ENCODE measurements around the gene REM1. TPM values are rescaled to one million over a fixed set of nuclear protein-coding genes. Genes with fewer than 3 reads are reported as not detected.

REM1 gene
- total and polyA plus RNA-seq, 2 of the 4 experiments (the other 2 are of a cell fraction) = not detected

GRCh38 chr20:31490752-31491151 lies 15.7 kb downstream of the REM1 start:
- H3K9ac ChIP-seq (ENCODE audit: low read depth, low read length) = no peak overlapping the region
- ChIA-PET CTCF (interaction anchor here (2.3 kb wide), 1 partner anchor 12 kb away, joined by 9 read pairs; no protein-coding TSS in a partner anchor), POLR2A (ENCODE audit: unreplicated experiment) (no interaction called here)
- no peak overlapping the region for H2BK15ac ChIP-seq (ENCODE audit: low read depth, low read length)
- H3K27ac ChIP-seq (ENCODE audit: insufficient read depth, low read length) = no peak overlapping the region
- no peak overlapping the region for H3K23ac ChIP-seq (ENCODE audit: low read depth, low read length)
- H3K14ac ChIP-seq (replicated peaks; ENCODE audit: low read depth, low read length) = no peak overlapping the region
- H2BK20ac ChIP-seq (ENCODE audit: low read depth, low read length) = no peak overlapping the region
- H3K36me3 ChIP-seq (ENCODE audit: control insufficient read depth, insufficient read depth, low read length) = no peaks in the 10 kb centered on the region
- H2AK9ac ChIP-seq (replicated peaks; ENCODE audit: low read depth, low read length, poor library complexity) = no peak overlapping the region
- H4K91ac ChIP-seq (ENCODE audit: insufficient read depth, low read depth, low read length) = no peak overlapping the region
- DNase-seq (no peak), ATAC-seq (ENCODE audit: low read depth) (no peak)
- H3K79me1 ChIP-seq (ENCODE audit: low read depth in 1 of 2, low read length in 2 of 2) = no peaks in the 10 kb centered on the region
- no peak overlapping the region for H4K8ac ChIP-seq (ENCODE audit: low read depth in 2 of 2, low read length in 2 of 2)
- no peak overlapping the region for H4K5ac ChIP-seq (ENCODE audit: low read depth, low read length)
- no peaks in the 10 kb centered on the region for H4K20me1 ChIP-seq (ENCODE audit: insufficient read depth, low read length)
- 85% methylated on average over 2 of the region's 3 CpGs; no CpG with 5 or more reads in 1 of the 2 experiments for WGBS, 2 experiments (ENCODE audit: extremely low coverage in 2 of 2, insufficient read length in 1 of 2)
- no TSS peak for BruUV-seq (replicated peaks)
- no peaks in the 10 kb centered on the region for H3K9me3 ChIP-seq (ENCODE audit: control insufficient read depth, insufficient read depth, low read length)
- H3K4me1 ChIP-seq (ENCODE audit: control insufficient read depth, insufficient read depth, low read length) = no peaks in the 10 kb centered on the region
- dilution Hi-C loops (cut with HindIII; ENCODE audit: low sequenced_read_pairs, unreplicated experiment) (no loop called here), intact Hi-C loops (cut with micrococcal nuclease) (no loop called here), in situ Hi-C loops (cut with MboI; ENCODE audit: low sequenced_read_pairs) (no loop called here)
- no peak overlapping the region for H3K4me2 ChIP-seq (ENCODE audit: low read depth, low read length)
- no peak overlapping the region for H3K56ac ChIP-seq (ENCODE audit: extremely low read depth, insufficient read depth, low read length)
- no peak overlapping the region for H2AFZ ChIP-seq (replicated peaks; ENCODE audit: low read length, poor library complexity)
- no peak overlapping the region for H3K18ac ChIP-seq (ENCODE audit: low read depth, low read length)
- no peak for TF ChIP-seq POLR2A (IDR thresholded peaks at IDR 0.05; ENCODE audit: low read depth, low read length)
- no peak for TF ChIP-seq CEBPB (IDR thresholded peaks at IDR 0.05; ENCODE audit: low read depth, low read length)
- TF ChIP-seq MAFK (IDR thresholded peaks at IDR 0.05; ENCODE audit: low read depth, low read length) = no peak
- no peak for TF ChIP-seq RCOR1 (IDR thresholded peaks at IDR 0.05; ENCODE audit: insufficient replicate concordance, low read length)
- no peak for TF ChIP-seq CHD1 (IDR thresholded peaks at IDR 0.05; ENCODE audit: low read depth, low read length)
- TF ChIP-seq BHLHE40 (IDR thresholded peaks at IDR 0.05; ENCODE audit: low read depth, low read length) = no peak
- no peak for TF ChIP-seq MAZ (IDR thresholded peaks at IDR 0.05; ENCODE audit: borderline replicate concordance, low read depth, low read length)
- no peak for TF ChIP-seq USF2 (IDR thresholded peaks at IDR 0.05; ENCODE audit: low read depth, low read length)
- peaks cover 10% of the 10 kb centered on the region for H3K27me3 ChIP-seq (ENCODE audit: control insufficient read depth, insufficient read depth, low read length)
- no peak overlapping the region for H3K4ac ChIP-seq (ENCODE audit: low read depth, low read length)
- no peak overlapping the region for H2BK120ac ChIP-seq (ENCODE audit: low read depth, low read length)
- no peak overlapping the region for H2BK5ac ChIP-seq (ENCODE audit: low read depth, low read length, poor library complexity, severe bottlenecking)
- no peaks in the 10 kb centered on the region for H3K9me1 ChIP-seq (ENCODE audit: insufficient read depth, low read length)
- H2AK5ac ChIP-seq (ENCODE audit: low read depth, low read length) = no peak overlapping the region
- no peak overlapping the region for H3K4me3 ChIP-seq (ENCODE audit: insufficient read depth, low read depth, low read length)

Data from IMR-90 (cell line).